NCI-H187 treated with DMSO at 0.1 percent for 48 hours (cell line): Measurements from ENCODE around the gene DMGDH.

Experiments
- DNase-seq: peaks from one replicate; lab custom pipeline; 2025; lab: John Stamatoyannopoulos, UW

DMGDH gene

GRCh38 chr5:79069488-79070349 lies at the start of gene DMGDH, which contains the start of gene BHMT2:
Gene DMGDH, minus strand, starts transcription at chr5:79069674. Its CDS starts 54 bp downstream, at chr5:79069620.
Gene BHMT2, plus strand, starts transcription at chr5:79069767. Its CDS starts 16 bp downstream, at chr5:79069783.
- DNase-seq: no peak

- DNase-seq: no peak
These were observed 43.2 kb upstream of the DMGDH start for GRCh38 chr5:79112703-79113058.

DNA sequence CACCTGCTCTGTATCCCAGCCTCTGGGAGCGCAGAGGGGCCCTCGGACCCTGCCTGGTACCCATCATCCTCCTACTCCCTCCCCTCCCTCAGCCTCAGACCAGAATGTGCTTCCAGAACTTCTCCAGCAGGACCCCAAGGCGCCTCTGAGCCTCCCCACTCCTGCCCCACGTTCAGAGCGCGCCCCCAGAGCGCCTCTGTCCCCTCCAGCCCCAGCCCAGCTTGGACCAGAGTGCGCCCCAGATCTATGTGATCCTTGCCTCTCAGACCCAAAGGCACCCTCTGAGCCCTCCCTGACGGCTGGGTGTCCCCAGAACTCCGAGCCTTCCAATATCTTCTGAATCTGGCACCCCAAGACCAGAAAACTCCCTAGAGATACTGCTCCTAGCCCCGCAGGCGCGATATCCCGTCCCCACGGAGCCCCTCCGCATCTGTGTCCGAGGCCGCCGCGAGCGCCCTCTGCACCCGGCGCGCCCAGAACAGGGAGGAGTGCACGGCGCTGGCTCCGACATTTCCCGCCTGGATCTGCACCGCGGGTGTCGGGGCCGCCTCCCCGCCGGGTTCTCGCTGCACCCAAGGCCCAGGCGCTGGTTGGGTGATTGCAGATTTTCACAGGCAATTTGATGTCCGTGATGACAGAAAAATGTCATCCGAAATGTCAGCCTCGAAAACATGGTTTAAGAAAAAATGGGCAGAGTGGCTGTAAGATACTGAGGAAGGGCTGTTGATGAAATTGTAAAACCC lies 42.7 kb upstream of the DMGDH start:
- DNase-seq: no peak

- no peak for DNase-seq
These were observed 42.0 kb upstream of the DMGDH start, which contains the start of gene BHMT for GRCh38 chr5:79111387-79111959. Gene BHMT, plus strand, starts transcription at chr5:79111809. Its CDS starts 77 bp downstream, at chr5:79111886.

GRCh38 chr5:79109527-79110492 lies 40.3 kb upstream of the DMGDH start:
- DNase-seq: no peak

DNA sequence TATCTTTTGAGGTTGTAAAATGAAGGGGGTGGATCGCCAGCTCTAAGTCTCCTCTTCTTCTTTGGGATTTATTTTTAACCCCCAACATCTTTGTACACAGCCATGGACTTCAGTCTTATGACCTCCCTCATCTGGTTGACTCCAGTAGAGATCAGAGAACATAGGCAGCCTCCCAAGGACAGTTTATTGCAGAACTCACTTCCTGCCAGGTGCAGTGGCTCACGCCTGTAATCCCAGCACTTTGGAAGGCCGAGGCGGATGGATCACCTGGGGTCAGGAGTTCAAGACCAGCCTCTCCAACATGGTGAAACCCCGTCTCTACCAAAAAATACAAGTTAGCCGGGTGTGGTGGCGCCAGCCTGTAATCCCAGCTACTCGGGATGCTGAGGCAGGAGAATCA lies 39.3 kb upstream of the DMGDH start:
- DNase-seq: no peak

GRCh38 chr5:79108086-79108485 lies 38.6 kb upstream of the DMGDH start:
- no peak for DNase-seq

DNA sequence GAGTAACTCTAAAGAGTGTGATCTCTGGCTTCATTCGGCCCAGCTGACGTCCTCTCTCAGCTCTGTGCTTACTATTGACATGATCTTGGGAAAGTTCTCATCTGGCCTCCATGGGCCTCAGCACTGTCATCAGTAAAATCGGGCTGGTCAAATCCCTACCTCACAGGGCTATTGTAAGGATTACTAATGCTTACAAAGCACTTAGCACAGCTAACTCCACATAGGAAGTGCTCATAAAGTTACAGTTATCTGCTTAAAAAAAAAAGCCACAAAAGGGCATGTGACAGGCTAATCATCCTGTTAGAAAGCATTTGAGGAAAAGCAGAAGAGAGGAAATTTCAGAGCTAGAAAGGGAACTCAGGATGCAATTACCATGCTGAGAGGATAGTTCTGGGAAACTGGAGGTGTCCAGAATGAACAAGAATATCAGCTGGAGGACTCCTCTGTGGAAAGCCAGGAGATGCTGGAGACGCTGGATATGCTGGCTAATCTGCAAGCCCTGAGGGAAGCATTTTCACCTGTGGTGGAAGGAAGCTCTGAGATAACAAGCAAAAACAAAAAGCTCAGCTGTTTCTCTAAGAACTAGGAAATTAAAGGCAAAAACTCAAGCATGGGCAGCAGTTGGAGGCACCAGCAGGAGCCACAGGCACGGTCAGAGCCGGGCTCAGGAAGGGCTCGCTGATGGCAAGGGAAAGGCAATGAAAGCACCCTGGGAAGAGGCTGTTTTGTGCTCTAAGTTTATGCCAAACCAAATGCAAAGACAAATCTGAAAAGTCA lies 37.7 kb upstream of the DMGDH start:
- no peak for DNase-seq

GRCh38 chr5:79105868-79106267 lies 36.4 kb upstream of the DMGDH start:
- DNase-seq: no peak

GRCh38 chr5:79093762-79094161 lies 24.3 kb upstream of the DMGDH start:
- DNase-seq: no peak

DNA sequence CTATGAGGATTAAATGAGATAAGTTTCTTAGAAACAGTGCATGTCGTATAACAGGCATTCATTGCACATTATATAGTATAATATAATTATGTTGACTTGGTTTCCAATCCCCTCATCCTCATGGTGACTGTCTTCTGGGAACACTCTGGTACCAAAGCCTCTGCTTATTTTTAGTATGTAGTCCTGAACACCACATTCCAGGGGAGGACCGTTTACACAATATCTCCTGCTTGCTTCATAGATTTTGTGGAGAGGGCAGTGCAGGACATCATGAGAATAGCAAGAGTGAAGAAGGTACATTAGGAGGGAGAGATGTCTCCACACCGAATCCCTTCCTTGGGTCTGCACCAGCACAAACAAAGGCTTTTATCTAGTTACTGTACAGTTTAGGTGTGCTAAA lies 21.6 kb upstream of the DMGDH start:
- DNase-seq: no peak

- no peak for DNase-seq
These were observed 19.0 kb upstream of the DMGDH start for GRCh38 chr5:79088507-79088906.

- no peak for DNase-seq
These were observed 16.6 kb upstream of the DMGDH start for GRCh38 chr5:79086116-79086515.

GRCh38 chr5:79081779-79082178 lies 12.3 kb upstream of the DMGDH start:
- no peak for DNase-seq

GRCh38 chr5:79080804-79081203 lies 11.3 kb upstream of the DMGDH start:
- no peak for DNase-seq

GRCh38 chr5:79077680-79078365 lies 8.3 kb upstream of the DMGDH start:
- no peak for DNase-seq

DNA sequence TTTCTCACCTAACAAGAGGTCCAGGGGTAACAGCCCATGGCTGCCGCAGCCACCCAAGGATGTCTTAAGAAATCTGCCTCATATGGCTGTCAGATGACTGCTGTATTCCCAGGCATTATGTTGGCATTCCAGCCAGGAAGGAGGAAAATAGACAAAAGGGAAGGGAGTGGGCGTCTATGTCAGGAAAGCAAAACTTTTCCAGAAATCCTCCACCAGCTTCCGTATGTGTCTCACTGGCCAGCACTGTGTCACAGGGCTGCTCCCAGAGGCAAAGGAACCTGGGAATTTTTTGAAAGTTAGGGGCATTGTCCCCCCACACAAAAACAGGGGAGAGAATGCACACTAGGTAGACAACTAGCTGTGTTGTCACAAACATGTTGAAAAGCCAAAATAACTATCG lies 7.3 kb upstream of the DMGDH start:
- no peak for DNase-seq

DNA sequence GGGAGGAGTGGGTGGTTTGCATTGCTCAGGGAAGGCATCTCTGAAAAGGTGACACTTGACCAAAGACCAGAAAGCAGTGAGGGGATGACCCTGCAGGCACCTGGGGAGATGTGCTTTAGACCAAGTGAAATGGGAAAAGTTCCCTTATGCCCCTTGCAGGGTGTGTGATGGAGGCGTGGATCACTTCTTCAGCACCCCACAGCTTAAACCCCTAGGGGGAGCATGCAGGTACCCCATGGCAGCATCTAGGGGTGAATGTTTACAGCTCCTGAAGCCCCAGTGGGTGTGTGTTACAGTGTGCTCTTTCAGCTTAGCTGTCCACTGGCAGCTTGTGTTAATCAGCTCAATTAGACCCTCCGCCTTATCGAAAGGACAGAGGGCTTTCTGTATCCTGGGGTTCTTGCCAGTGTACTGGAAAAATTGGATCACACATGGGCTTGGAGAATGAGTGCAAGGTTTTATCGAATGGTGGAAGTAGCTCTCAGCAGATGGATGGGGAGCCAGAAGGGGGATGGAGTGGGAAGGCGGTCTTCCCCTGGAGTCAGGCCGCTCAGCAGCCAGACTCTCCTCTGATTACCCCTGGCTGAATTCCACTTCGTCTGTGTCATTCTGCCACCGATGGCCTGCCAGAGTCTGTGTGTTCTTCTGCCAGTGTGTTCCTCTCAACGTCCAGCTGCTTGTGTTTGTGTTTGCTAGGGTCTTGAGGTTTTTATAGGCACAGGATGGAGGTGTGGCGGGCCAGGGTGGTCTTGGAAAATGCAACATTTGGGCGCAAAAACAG lies 6.4 kb upstream of the DMGDH start:
- DNase-seq: no peak

DNA sequence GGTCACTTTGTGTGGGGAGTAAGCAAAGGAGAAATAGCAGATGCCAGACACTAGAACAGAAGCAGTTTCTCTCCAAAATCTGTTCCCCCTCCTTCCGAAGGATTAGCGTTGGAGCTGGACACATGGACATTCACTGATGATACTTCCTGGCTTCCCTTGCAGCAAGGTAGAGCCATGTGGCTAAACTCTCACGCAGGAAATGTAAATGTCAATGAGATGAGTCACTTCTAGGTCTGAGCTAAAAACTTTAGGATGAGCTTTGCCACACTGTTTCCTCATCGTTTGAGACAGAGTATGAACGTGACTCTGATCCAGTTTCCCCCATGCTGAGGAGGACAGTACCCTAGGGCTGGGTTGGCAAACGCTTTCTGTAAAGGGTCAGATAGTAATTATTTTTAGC lies 5.2 kb upstream of the DMGDH start:
- DNase-seq: no peak

DNA sequence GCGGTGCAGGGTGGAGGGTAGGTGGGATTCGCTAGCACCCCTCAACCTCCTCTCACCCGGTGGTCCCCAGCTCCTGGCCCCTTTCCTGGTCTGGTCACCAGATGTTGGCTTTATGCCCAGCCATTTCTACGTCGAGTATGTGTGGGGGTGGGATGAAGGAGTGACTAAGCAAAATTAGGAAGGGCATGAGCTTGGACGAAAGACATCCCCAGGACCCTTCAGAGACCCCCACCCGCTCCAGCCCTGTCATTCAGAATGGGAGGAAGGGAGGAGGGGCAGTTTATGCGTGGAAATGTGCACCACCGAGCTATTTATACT lies 835 bp upstream of the DMGDH start:
- no peak for DNase-seq
